ENCODE results near the gene TRABD2B.

Gene TRABD2B

GRCh38 chr1:47827109-47827508, 170.1 kb downstream of the TRABD2B start:
- no peak for DNase-seq (ENCODE audit: low spot score)

GRCh38 chr1:47824716-47825115, 172.5 kb downstream of the TRABD2B start:
- DNase-seq (ENCODE audit: low spot score), result no peak

GRCh38 chr1:47824297-47824696, 172.9 kb downstream of the TRABD2B start:
- no peak for DNase-seq (ENCODE audit: low spot score)

GRCh38 chr1:47823040-47823808, 174.0 kb downstream of the TRABD2B start:
- no peak for DNase-seq (ENCODE audit: low spot score)

- DNase-seq (ENCODE audit: low spot score), result no peak
Measured at GRCh38 chr1:47821760-47822159, 175.4 kb downstream of the TRABD2B start.

- no peak for DNase-seq (ENCODE audit: low spot score)
Measured at GRCh38 chr1:47819574-47819888, 177.7 kb downstream of the TRABD2B start.

GRCh38 chr1:47818682-47819573, 178.3 kb downstream of the TRABD2B start:
- no peak for DNase-seq (ENCODE audit: low spot score)

- DNase-seq (ENCODE audit: low spot score), result no peak
Measured at GRCh38 chr1:47817861-47818260, 179.3 kb downstream of the TRABD2B start.

GRCh38 chr1:47816325-47817071, 180.7 kb downstream of the TRABD2B start:
- DNase-seq (ENCODE audit: low spot score), result no peak

- DNase-seq (ENCODE audit: low spot score), result no peak
Measured at GRCh38 chr1:47814612-47815395, 182.4 kb downstream of the TRABD2B start.

- DNase-seq (ENCODE audit: low spot score), result no peak
Measured at GRCh38 chr1:47813970-47814369, 183.2 kb downstream of the TRABD2B start.

- DNase-seq (ENCODE audit: low spot score), result no peak
Measured at GRCh38 chr1:47812904-47813514, 184.2 kb downstream of the TRABD2B start.

- DNase-seq (ENCODE audit: low spot score), result no peak
Measured at GRCh38 chr1:47810964-47811682, 186.1 kb downstream of the TRABD2B start.

GRCh38 chr1:47809301-47810084, 187.7 kb downstream of the TRABD2B start:
- DNase-seq (ENCODE audit: low spot score), result no peak

- DNase-seq (ENCODE audit: low spot score), result no peak
Measured at GRCh38 chr1:47808612-47809011, 188.6 kb downstream of the TRABD2B start.

- no peak for DNase-seq (ENCODE audit: low spot score)
Measured at GRCh38 chr1:47805921-47806361, 191.2 kb downstream of the TRABD2B start.

GRCh38 chr1:47805018-47805417, 192.2 kb downstream of the TRABD2B start:
- no peak for DNase-seq (ENCODE audit: low spot score)

GRCh38 chr1:47803815-47804501, 193.2 kb downstream of the TRABD2B start:
- no peak for DNase-seq (ENCODE audit: low spot score)

- DNase-seq (ENCODE audit: low spot score), result no peak
Measured at GRCh38 chr1:47797575-47797974, 199.6 kb downstream of the TRABD2B start.

Data from CD4-positive, alpha-beta T cell treated with Interleukin-6 at 100 ng/mL for 8 hours (primary cell).